Aorta (tissue), 5 donors: ENCODE results near the gene TST. TPM values are rescaled to one million over a fixed set of nuclear protein-coding genes. Genes with fewer than 3 reads are reported as not detected.

ENCODE experiments used
- ATAC-seq: fragments of 200-7000 bp; cut with Tn5 transposase; one replicate; pipeline ENCODE4 v1.9.1; 2022; ENCODE audit warnings: moderate library complexity; ENCODE audit not compliant: low FRiP score
- DNase-seq, 2 donors: peaks; one replicate each; pipeline ENCODE4 v3.0.0-alpha.2; 2020
- H3K27ac ChIP-seq, 2 donors: one replicate each; pipeline ENCODE4 v1.5.1; 2013; ENCODE audit warnings: low read length in 2 of 2, mild to moderate bottlenecking in 2 of 2, moderate library complexity in 2 of 2, control low read depth in 1 of 2, inconsistent platforms in 1 of 2, low read depth in 1 of 2
- H3K27me3 ChIP-seq, 2 donors: one replicate each; pipeline ENCODE4 v1.6.1; 2013; ENCODE audit warnings: control low read depth in 1 of 2, low read length in 1 of 2, mild to moderate bottlenecking in 1 of 2, moderate library complexity in 1 of 2; ENCODE audit not compliant: insufficient read depth in 2 of 2, control insufficient read depth in 1 of 2
- H3K36me3 ChIP-seq, 2 donors: one replicate each; pipeline ENCODE4 v1.6.1; 2013; ENCODE audit warnings: control low read depth in 1 of 2, low read length in 1 of 2, mild to moderate bottlenecking in 1 of 2; ENCODE audit not compliant: insufficient read depth in 2 of 2, control insufficient read depth in 1 of 2
- H3K4me1 ChIP-seq, 2 donors: one replicate each; pipeline ENCODE4 v1.6.1; 2013; ENCODE audit warnings: low read length in 2 of 2, control low read depth in 1 of 2, mild to moderate bottlenecking in 1 of 2, moderate library complexity in 1 of 2; ENCODE audit not compliant: insufficient read depth in 2 of 2, control insufficient read depth in 1 of 2
- H3K4me3 ChIP-seq, 2 donors: one replicate each; pipeline ENCODE4 v1.5.1; 2013; ENCODE audit warnings: low read length in 2 of 2, control low read depth in 1 of 2, mild to moderate bottlenecking in 1 of 2
- H3K9me3 ChIP-seq: one replicate; pipeline ENCODE4 v1.6.1; 2013; ENCODE audit warnings: mild to moderate bottlenecking, low read length; ENCODE audit not compliant: control insufficient read depth
- WGBS, 2 donors: extraction: QIAGEN DNeasy Blood & Tissue Kit; methylation state at CpG; one replicate each; pipeline ENCODE4 v1.1.7; 2013; 5-methylcytosine and 5-hydroxymethylcytosine counted together
- intact Hi-C, 2 donors: fragments of 100-400 bp; cut with DNase I; formaldehyde crosslinking; loops; one replicate each; pipeline versions ENCODE4 v1.14.2 to v1.15.0; 2022
- polyA plus RNA-seq, 2 donors: library from polyadenylated mRNA; stranded (reverse); fragments of 200-250 nt; gene quantifications; one replicate each; pipeline ENCODE4 v1.2.3, GENCODE V29; 2013
- total RNA-seq, 2 donors: library from RNA; stranded (reverse); fragmentation: NEBNext Ultra II Directional; extraction: Animal tissue kit (Norgen Biotek cat#: 25700); gene quantifications; one replicate each; pipeline ENCODE4 v1.2.1, GENCODE V29; 2021
- donor health status: healthy with polysubstance abuse.
- donor health status: Bipolar disorder and iron deficiency.
- donor health status: DM: no; HTN: no; CAD: no.
- donor health status: DM: no; HTN: no; CAD: no.
- donor health status: DM: yes; HTN: yes; CAD: no.

The TST gene
- total and polyA plus RNA-seq, 4 donors: 9.7 to 61.7 (median 18.4) TPM

GRCh38 chr22:36961626-36962025 lies 57.6 kb downstream of the TST start:
- Histone ChIP-seq H3K27ac (no peak overlapping the region), H3K9me3 (peaks cover 3% of the 10 kb centered on the region), H3K36me3 (no peaks in the 10 kb centered on the region), H3K4me3 (no peak overlapping the region), H3K4me1 (no peaks in the 10 kb centered on the region), H3K27me3 (no peaks in the 10 kb centered on the region)
- DNase-seq (no peak), ATAC-seq (no peak)
- intact Hi-C loops: no loop called here
- 49 to 53% methylated on average over 3 of the region's 3 CpGs for WGBS, 2 donors

Other genes starting within 250 kb of the TST start
- gene IFT27, start 243.3 kb downstream of the TST start, total RNA-seq: 10 to 100 TPM; 16.1 to 27.4 TPM
- 10 to 100 TPM in 1 of 2 donors, 1 to 10 TPM in 1; 9.5 to 23.3 TPM for gene IFT27, start 243.3 kb downstream of the TST start, polyA plus RNA-seq
- not detected for gene PVALB, start 202.4 kb downstream of the TST start, total RNA-seq
- gene PVALB, start 202.4 kb downstream of the TST start, polyA plus RNA-seq: not detected
- gene NCF4, start 158.4 kb downstream of the TST start, total RNA-seq: 10 to 100 TPM; 22.9 to 42.4 TPM
- 10 to 100 TPM in 1 of 2 donors, 1 to 10 TPM in 1; 6.5 to 31.4 TPM for gene NCF4, start 158.4 kb downstream of the TST start, polyA plus RNA-seq
- 10 to 100 TPM in 1 of 2 donors, 1 to 10 TPM in 1; 7.0 to 17.6 TPM for gene CSF2RB, start 105.8 kb downstream of the TST start, total RNA-seq
- 1 to 10 TPM; 1.3 to 2.9 TPM for gene CSF2RB, start 105.8 kb downstream of the TST start, polyA plus RNA-seq
- gene MPST, start 295 bp upstream of the TST start, total RNA-seq: 10 to 100 TPM; 30.8 to 38.6 TPM
- 100 to 1,000 TPM in 1 of 2 donors, 10 to 100 TPM in 1; 55.1 to 102 TPM for gene MPST, start 295 bp upstream of the TST start, polyA plus RNA-seq
- gene KCTD17, start 32.3 kb upstream of the TST start, total RNA-seq: 10 to 100 TPM; 21.0 to 27.5 TPM
- 10 to 100 TPM; 15.2 to 20.5 TPM for gene KCTD17, start 32.3 kb upstream of the TST start, polyA plus RNA-seq
- not detected for gene TMPRSS6, start 90.3 kb upstream of the TST start, total RNA-seq
- gene TMPRSS6, start 90.3 kb upstream of the TST start, polyA plus RNA-seq: not detected
- gene IL2RB, start 130.5 kb upstream of the TST start, total RNA-seq: 1 to 10 TPM; 2.0 to 4.5 TPM
- gene IL2RB, start 130.5 kb upstream of the TST start, polyA plus RNA-seq: 1 to 10 TPM in 1 of 2 donors, under 1 TPM in 1; 0.23 to 1.3 TPM
- 1 to 10 TPM; 2.4 to 7.0 TPM for gene C1QTNF6, start 168.8 kb upstream of the TST start, total RNA-seq
- 10 to 100 TPM in 1 of 2 donors, 1 to 10 TPM in 1; 3.1 to 11.9 TPM for gene C1QTNF6, start 168.8 kb upstream of the TST start, polyA plus RNA-seq
- gene SSTR3, start 193.0 kb upstream of the TST start, total RNA-seq: not detected
- not detected for gene SSTR3, start 193.0 kb upstream of the TST start, polyA plus RNA-seq
- gene RAC2, start 224.8 kb upstream of the TST start, total RNA-seq: 10 to 100 TPM; 16.8 to 19.8 TPM
- 10 to 100 TPM in 1 of 2 donors, 1 to 10 TPM in 1; 3.6 to 14.5 TPM for gene RAC2, start 224.8 kb upstream of the TST start, polyA plus RNA-seq